Transverse colon (tissue), 3 donors: Measurements from ENCODE around the gene TNFRSF1B.

Source experiments
- POLR2A ChIP-seq: fragments of 450-650 bp; IDR thresholded peaks from one replicate; pipeline ENCODE4 v1.6.1; 2016; ENCODE audit warnings: antibody characterized with exemption, mild to moderate bottlenecking, moderate library complexity
- TF ChIP-seq, protein P1 (sequence below), 5 experiments: fragments of 200-600 bp in 3 of 5; fragments of 450-650 bp in 2 of 5; sonication (generic) in 3 of 5; IDR thresholded peaks; 1 replicate in 2 of 5; 2 replicates in 3 of 5; pipeline ENCODE4 v1.5.1; 2016 to 2017; ENCODE audit warnings: antibody characterized with exemption in 5 of 5, inconsistent platforms in 3 of 5, mild to moderate bottlenecking in 2 of 5, moderate library complexity in 1 of 5

DNA sequence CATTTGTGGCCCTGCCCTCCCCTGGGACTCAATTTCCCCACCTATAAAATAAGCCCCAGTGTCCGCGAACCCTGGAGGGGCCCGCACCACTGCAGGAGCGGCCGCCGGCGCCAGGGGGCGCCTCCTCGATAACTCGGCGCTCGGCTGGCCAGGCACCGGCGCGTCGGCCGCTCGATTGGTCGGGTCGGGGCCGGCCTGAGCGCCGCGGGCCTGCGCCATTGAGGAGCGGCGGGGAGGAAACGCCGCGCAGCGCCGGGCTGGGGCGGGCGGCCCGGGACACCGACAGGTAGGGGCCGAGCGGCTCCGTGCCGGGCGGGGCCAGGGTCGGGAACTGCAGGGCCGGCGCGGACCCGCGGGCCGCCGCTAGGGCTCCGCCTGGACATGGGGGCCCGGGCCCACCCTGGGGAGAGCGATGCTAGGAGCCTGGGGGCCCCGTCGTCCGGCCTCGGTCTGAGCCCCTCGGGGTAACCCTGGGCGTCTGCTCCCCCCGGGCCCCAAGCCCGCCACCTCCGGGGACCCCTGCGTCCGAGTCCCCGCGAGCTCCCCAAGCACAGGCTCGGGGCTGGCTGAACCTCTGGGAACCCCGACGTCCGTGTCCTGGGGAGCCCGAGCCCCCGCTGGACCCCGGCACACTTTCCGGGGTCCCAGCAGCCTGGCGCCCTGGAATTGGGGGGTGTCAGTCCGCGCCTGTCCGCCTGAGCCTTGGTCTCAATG is 63.2 kb downstream of the TNFRSF1B start, which contains the start of gene VPS13D:
- TF ChIP-seq, protein P1, sequence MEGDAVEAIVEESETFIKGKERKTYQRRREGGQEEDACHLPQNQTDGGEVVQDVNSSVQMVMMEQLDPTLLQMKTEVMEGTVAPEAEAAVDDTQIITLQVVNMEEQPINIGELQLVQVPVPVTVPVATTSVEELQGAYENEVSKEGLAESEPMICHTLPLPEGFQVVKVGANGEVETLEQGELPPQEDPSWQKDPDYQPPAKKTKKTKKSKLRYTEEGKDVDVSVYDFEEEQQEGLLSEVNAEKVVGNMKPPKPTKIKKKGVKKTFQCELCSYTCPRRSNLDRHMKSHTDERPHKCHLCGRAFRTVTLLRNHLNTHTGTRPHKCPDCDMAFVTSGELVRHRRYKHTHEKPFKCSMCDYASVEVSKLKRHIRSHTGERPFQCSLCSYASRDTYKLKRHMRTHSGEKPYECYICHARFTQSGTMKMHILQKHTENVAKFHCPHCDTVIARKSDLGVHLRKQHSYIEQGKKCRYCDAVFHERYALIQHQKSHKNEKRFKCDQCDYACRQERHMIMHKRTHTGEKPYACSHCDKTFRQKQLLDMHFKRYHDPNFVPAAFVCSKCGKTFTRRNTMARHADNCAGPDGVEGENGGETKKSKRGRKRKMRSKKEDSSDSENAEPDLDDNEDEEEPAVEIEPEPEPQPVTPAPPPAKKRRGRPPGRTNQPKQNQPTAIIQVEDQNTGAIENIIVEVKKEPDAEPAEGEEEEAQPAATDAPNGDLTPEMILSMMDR (IDR thresholded peaks at IDR 0.05) = peak; percentile 59 to 98 (median 92)
- TF ChIP-seq POLR2A = no peak
